MM.1S (cell line): ENCODE measurements around the gene GPATCH3.

ENCODE experiments used
- CTCF ChIP-seq: fragments of 300-600 bp; sonication (generic); IDR thresholded peaks from 2 replicates; pipeline ENCODE4 v1.5.1; 2016; ENCODE audit warnings: antibody characterized with exemption, low read length, mixed read lengths
- EZH2 ChIP-seq: fragments of 300-600 bp; sonication (generic); optimal IDR thresholded peaks from 2 replicates; pipeline ENCODE3; 2017; ENCODE audit warnings: low read depth, mild to moderate bottlenecking, antibody characterized with exemption, low read length, mixed read lengths

GRCh38 chr1:26861889-26862378 lies 38.3 kb downstream of the GPATCH3 start:
- TF ChIP-seq EZH2 (no peak), CTCF (no peak)
